KMS-11 (cell line): Measurements from ENCODE around the gene MLLT10.
A peak's percentile ranks its signal among the peaks of the same experiment; 100 is the strongest.

ENCODE experiments used
- H2AFZ ChIP-seq: fragments of 200-600 bp; sonication (generic); 2 replicates; pipeline ENCODE4 v1.6.1; 2016; ENCODE audit warnings: antibody characterized with exemption, mixed run types, low read depth
- H3K27ac ChIP-seq: fragments of 200-600 bp; sonication (generic); 2 replicates; pipeline ENCODE4 v1.6.1; 2016; ENCODE audit warnings: mild to moderate bottlenecking, mixed run types
- H3K27me3 ChIP-seq: fragments of 200-600 bp; sonication (generic); 2 replicates; pipeline ENCODE4 v1.6.1; 2017; ENCODE audit warnings: mild to moderate bottlenecking, low read depth, mixed run types, moderate library complexity; ENCODE audit not compliant: insufficient read depth
- H3K36me3 ChIP-seq: fragments of 200-600 bp; sonication (generic); 2 replicates; pipeline ENCODE4 v1.6.1; 2017; ENCODE audit warnings: mild to moderate bottlenecking, mixed run types; ENCODE audit not compliant: insufficient read depth
- H3K4me1 ChIP-seq: fragments of 200-600 bp; sonication (generic); 2 replicates; pipeline ENCODE4 v1.6.1; 2016; ENCODE audit warnings: mild to moderate bottlenecking, low read depth, mixed run types; ENCODE audit not compliant: poor library complexity, severe bottlenecking
- H3K4me2 ChIP-seq: fragments of 200-600 bp; sonication (generic); 2 replicates; pipeline ENCODE4 v1.7.0; 2016; ENCODE audit warnings: mild to moderate bottlenecking, mixed run types
- H3K4me3 ChIP-seq: fragments of 200-600 bp; sonication (generic); IDR thresholded peaks from 2 replicates; pipeline ENCODE4 v1.6.1; 2017; ENCODE audit warnings: low read depth, low read length, mixed read lengths; ENCODE audit not compliant: insufficient read depth
- H3K79me2 ChIP-seq: fragments of 200-600 bp; sonication (generic); 2 replicates; pipeline ENCODE4 v1.6.1; 2016; ENCODE audit warnings: low read depth, mixed run types; ENCODE audit not compliant: insufficient read depth
- H3K9ac ChIP-seq: fragments of 200-600 bp; sonication (generic); 2 replicates; pipeline ENCODE4 v1.6.1; 2016; ENCODE audit warnings: mild to moderate bottlenecking, mixed run types
- H4K20me1 ChIP-seq: fragments of 200-600 bp; sonication (generic); 2 replicates; pipeline ENCODE4 v1.6.1; 2016; ENCODE audit warnings: mild to moderate bottlenecking, mixed run types; ENCODE audit not compliant: insufficient read depth
- CTCF ChIP-seq: fragments of 200-600 bp; sonication (generic); conservative IDR thresholded peaks from 2 replicates; pipeline ENCODE4 v1.6.1; 2017; ENCODE audit warnings: low read depth, mild to moderate bottlenecking, antibody characterized with exemption, low read length, moderate library complexity, mixed read lengths

The MLLT10 gene

DNA sequence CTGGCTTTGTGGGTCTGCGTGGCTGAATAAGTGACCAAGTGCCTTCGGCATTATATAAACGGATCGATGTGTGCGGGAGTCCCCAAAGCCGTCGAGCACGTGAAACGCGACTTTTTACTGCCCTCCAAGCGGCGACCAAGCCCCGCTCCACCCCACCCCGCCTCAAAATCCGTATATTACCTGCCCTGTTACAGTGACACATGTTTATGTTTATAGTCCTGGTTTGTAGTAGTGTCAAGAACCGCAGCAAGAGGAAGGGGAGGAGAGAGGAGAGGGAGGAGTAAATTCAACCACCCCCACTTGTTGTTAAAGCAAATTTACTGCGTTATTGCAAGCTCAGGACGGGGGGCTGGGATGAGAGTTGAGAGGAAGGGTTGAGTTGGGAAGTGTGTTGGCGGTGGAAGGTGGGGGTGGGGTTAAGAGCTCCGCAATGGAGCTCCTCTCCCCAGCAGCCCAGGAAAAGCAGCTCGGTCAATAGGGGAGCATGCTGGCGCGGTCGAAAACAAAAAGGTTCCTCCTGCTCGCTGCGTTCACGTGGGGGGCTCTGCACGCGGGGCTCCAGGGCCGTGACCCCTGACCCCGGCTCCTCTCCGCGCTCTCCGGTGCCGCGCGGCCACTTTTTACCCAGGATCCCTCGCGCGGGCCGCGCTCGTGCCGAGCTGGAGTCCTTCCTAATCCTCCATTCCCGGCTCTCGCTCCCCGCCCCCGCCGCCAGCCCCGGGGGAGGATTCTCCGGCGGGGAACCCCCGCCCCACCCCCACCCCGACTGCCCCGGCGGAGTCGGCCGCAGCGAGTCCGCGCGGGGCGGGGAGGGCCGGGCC, 8.5 kb upstream of the MLLT10 start, which contains the start of gene SKIDA1:
Gene SKIDA1, minus strand, starts transcription at position 316 of the 821 bp plus-strand sequence. CDS start 7,860 bp downstream, outside the sequence.
- Histone ChIP-seq H3K27ac (peak within 1 kb of the TSS; percentile 80), H3K36me3 (no peaks in the 10 kb centered on the region), H3K27me3 (peaks cover 19% of the 10 kb centered on the region), H3K4me1 (peaks cover 27% of the 10 kb centered on the region), H3K79me2 (no peaks in the 10 kb centered on the region), H3K4me3 (no peak within 1 kb of the TSS), H3K9ac (peak within 1 kb of the TSS; percentile 78), H2AFZ (peak within 1 kb of the TSS; percentile 94), H3K4me2 (peak within 1 kb of the TSS; percentile 81), H4K20me1 (no peaks in the 10 kb centered on the region)
- TF ChIP-seq CTCF = no peak

- Histone ChIP-seq H3K4me3 (no peak overlapping the region), H3K36me3 (no peaks in the 10 kb centered on the region), H3K79me2 (no peaks in the 10 kb centered on the region), H3K27me3 (peaks cover 12% of the 10 kb centered on the region; the same call in 1 of the 2 replicates), H3K27ac (peak overlapping the region; percentile 80), H3K4me2 (peak overlapping the region; percentile 81), H3K9ac (peak overlapping the region; percentile 78), H3K4me1 (peaks cover 26% of the 10 kb centered on the region), H2AFZ (peak overlapping the region; percentile 94), H4K20me1 (no peaks in the 10 kb centered on the region)
- TF ChIP-seq CTCF = no peak
Measured at GRCh38 chr10:21526188-21526859, 7.7 kb upstream of the MLLT10 start.

DNA sequence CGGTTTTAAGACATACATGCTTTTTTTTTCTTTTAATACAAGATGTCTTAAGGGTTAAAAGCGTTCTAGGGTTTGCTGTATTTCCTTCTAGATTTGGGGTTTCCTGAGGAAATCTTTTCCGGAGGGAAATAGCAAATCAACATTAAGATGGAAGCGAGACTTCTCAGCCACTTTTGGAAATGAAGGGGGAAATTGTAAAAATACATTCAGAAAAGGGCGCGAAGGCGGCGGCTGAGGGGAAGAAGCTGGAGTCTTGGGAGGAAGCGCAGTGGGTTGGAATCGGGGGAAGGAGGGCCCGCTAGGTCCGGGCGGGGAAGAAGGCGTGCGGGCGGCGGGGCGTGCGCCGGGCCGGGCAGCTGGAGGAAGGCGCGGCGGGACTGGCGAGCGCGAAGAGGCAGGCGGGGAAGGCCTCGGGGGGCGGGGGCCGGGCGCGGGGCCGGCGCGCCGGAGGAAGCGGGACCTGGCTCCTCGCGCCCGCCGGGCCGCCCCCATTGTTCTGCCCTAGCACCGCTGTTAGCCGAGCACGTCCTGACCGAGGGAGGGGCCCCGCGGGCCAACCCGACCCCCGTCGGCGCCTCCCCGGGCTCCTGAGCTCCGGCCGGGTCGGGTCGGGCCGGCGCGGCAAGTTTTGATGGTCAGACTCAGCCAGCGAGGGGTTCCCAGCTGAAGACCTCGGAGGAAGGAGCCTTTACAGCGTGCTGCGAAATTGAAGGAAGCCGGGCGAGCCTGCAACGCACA, 7.0 kb upstream of the MLLT10 start:
- peaks cover 10% of the 10 kb centered on the region; the same call in 1 of the 2 replicates for H3K27me3 ChIP-seq
- H2AFZ ChIP-seq = peak overlapping the region; percentile 94
- TF ChIP-seq CTCF = no peak
- no peaks in the 10 kb centered on the region for H4K20me1 ChIP-seq
- peak overlapping the region; percentile 78 for H3K9ac ChIP-seq
- H3K79me2 ChIP-seq = no peaks in the 10 kb centered on the region
- peaks cover 29% of the 10 kb centered on the region for H3K4me1 ChIP-seq
- H3K36me3 ChIP-seq = no peaks in the 10 kb centered on the region
- H3K4me3 ChIP-seq = no peak overlapping the region
- peak overlapping the region; percentile 80 for H3K27ac ChIP-seq
- H3K4me2 ChIP-seq = peak overlapping the region; percentile 89

- H3K4me1 ChIP-seq = peaks cover 36% of the 10 kb centered on the region
- no peaks in the 10 kb centered on the region for H3K79me2 ChIP-seq
- no peak overlapping the region for H3K4me3 ChIP-seq
- H3K9ac ChIP-seq = peak overlapping the region; percentile 78; the same call in 1 of the 2 replicates
- H3K27ac ChIP-seq = peak overlapping the region; percentile 80
- peak overlapping the region; percentile 94 for H2AFZ ChIP-seq
- no peaks in the 10 kb centered on the region for H4K20me1 ChIP-seq
- H3K36me3 ChIP-seq = no peaks in the 10 kb centered on the region
- H3K4me2 ChIP-seq = peak overlapping the region; percentile 89
- no peak for TF ChIP-seq CTCF
- H3K27me3 ChIP-seq = peaks cover 10% of the 10 kb centered on the region; the same call in 1 of the 2 replicates
Measured at GRCh38 chr10:21527598-21528235, 6.3 kb upstream of the MLLT10 start.
